Astrocyte (in vitro differentiated cells and primary cell): ENCODE data around the gene APLP2. TPM values are rescaled to one million over a fixed set of nuclear protein-coding genes. Genes with fewer than 3 reads are reported as not detected.

Experiments
- DNase-seq: peaks from one replicate; pipeline ENCODE4 v3.0.0-alpha.2; 2010; ENCODE audit warnings: low read depth
- FAIRE-seq: peaks from 2 replicates; lab custom pipeline; 2011; peaks lifted over from hg19 to GRCh38; lab: Jason Lieb, UNC
- H2AFZ ChIP-seq: 2 replicates; pipeline ENCODE4 v1.6.0; 2012; ENCODE audit warnings: low read depth, low read length, inconsistent platforms
- H3K27ac ChIP-seq: 2 replicates; pipeline ENCODE4 v1.5.1; 2011; ENCODE audit warnings: low read depth, low read length, inconsistent platforms
- H3K27me3 ChIP-seq: 2 replicates; pipeline ENCODE4 v1.6.0; 2011; ENCODE audit warnings: low read length, inconsistent platforms; ENCODE audit not compliant: insufficient read depth
- H3K36me3 ChIP-seq: 2 replicates; pipeline ENCODE4 v1.5.1; 2011; ENCODE audit warnings: low read length, inconsistent platforms; ENCODE audit not compliant: insufficient read depth
- H3K4me1 ChIP-seq: 2 replicates; pipeline ENCODE4 v1.5.1; 2011; ENCODE audit warnings: low read length, inconsistent platforms; ENCODE audit not compliant: insufficient read depth
- H3K4me2 ChIP-seq: 2 replicates; pipeline ENCODE4 v1.6.0; 2012; ENCODE audit warnings: low read length, inconsistent platforms
- H3K4me3 ChIP-seq: 2 replicates; pipeline ENCODE4 v1.5.1; 2011; ENCODE audit warnings: low read depth, mild to moderate bottlenecking, low read length, inconsistent platforms; ENCODE audit not compliant: insufficient read depth
- H3K79me2 ChIP-seq: 2 replicates; pipeline ENCODE4 v1.6.0; 2012; ENCODE audit warnings: mild to moderate bottlenecking, low read length, inconsistent platforms; ENCODE audit not compliant: insufficient read depth
- H3K9ac ChIP-seq: 2 replicates; pipeline ENCODE4 v1.6.0; 2012; ENCODE audit warnings: mild to moderate bottlenecking, low read length, inconsistent platforms
- H3K9me3 ChIP-seq: 2 replicates; pipeline ENCODE4 v1.5.1; 2012; ENCODE audit warnings: low read depth, mild to moderate bottlenecking, low read length, inconsistent platforms; ENCODE audit not compliant: insufficient read depth
- H4K20me1 ChIP-seq: 2 replicates; pipeline ENCODE4 v1.6.0; 2012; ENCODE audit warnings: low read length, inconsistent platforms; ENCODE audit not compliant: insufficient read depth
- H3K27ac Mint-ChIP-seq: one replicate; pipeline ENCODE4 v1.8.0; 2021; ENCODE audit warnings: mild to moderate bottlenecking, mixed read lengths; ENCODE audit not compliant: unreplicated experiment
- H3K27me3 Mint-ChIP-seq: one replicate; pipeline ENCODE4 v1.8.0; 2021; ENCODE audit warnings: low read depth, mixed read lengths; ENCODE audit not compliant: unreplicated experiment
- H3K36me3 Mint-ChIP-seq: one replicate; pipeline ENCODE4 v1.8.0; 2021; ENCODE audit warnings: low read depth, mixed read lengths; ENCODE audit not compliant: unreplicated experiment
- H3K4me1 Mint-ChIP-seq: one replicate; pipeline ENCODE4 v1.8.0; 2021; ENCODE audit warnings: low read depth, mixed read lengths; ENCODE audit not compliant: unreplicated experiment
- H3K4me3 Mint-ChIP-seq: one replicate; pipeline ENCODE4 v1.8.0; 2021; ENCODE audit warnings: mild to moderate bottlenecking, moderate library complexity, mixed read lengths; ENCODE audit not compliant: unreplicated experiment
- H3K9me3 Mint-ChIP-seq: one replicate; pipeline ENCODE4 v1.8.0; 2021; ENCODE audit warnings: mild to moderate bottlenecking, mixed read lengths; ENCODE audit not compliant: unreplicated experiment
- EZH2 ChIP-seq: IDR thresholded peaks from 2 replicates; pipeline ENCODE4 v1.6.1; 2012; ENCODE audit warnings: mild to moderate bottlenecking, low read length, inconsistent platforms; ENCODE audit not compliant: insufficient read depth
- total RNA-seq: library from RNA; stranded (reverse); gene quantifications from 2 replicates; pipeline ENCODE4 v1.2.1, GENCODE V29; 2021
- TF ChIP-seq, protein P1 (sequence below): IDR thresholded peaks from 2 replicates; pipeline ENCODE4 v1.5.1; 2011; ENCODE audit warnings: low read depth, mild to moderate bottlenecking, inconsistent platforms, low read length, moderate library complexity; ENCODE audit not compliant: insufficient read depth

Gene APLP2
- total RNA-seq, 1 donor from 2014 or later, result 849 TPM

DNA sequence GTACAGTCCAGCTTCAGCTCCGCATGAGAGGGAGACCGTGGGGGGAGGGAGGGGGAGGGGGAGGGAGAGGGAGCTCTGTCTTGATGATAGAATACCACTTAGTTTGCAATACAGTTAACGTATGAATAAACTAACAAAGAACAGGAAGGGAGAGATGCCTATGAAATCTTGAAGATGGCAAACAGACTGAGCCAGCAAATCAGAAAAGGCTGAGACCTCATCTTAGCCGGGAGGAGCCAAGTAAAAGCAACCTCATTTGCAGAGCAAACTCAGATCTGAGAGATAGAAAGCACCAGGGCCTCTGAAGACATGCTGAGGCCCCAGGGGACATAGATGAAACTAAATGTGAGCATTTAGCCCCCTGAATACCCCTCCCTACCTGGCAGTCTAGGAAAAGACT lies 23.0 kb downstream of the APLP2 start:
- Mint-ChIP-seq H3K4me1 (peaks cover 38% of the 10 kb centered on the region), H3K9me3 (peaks cover 6% of the 10 kb centered on the region), H3K4me3 (no peak overlapping the region), H3K36me3 (peaks cover 14% of the 10 kb centered on the region), H3K27ac (no peak overlapping the region), H3K27me3 (no peaks in the 10 kb centered on the region)
- TF ChIP-seq EZH2, result no peak
- TF ChIP-seq, protein P1, sequence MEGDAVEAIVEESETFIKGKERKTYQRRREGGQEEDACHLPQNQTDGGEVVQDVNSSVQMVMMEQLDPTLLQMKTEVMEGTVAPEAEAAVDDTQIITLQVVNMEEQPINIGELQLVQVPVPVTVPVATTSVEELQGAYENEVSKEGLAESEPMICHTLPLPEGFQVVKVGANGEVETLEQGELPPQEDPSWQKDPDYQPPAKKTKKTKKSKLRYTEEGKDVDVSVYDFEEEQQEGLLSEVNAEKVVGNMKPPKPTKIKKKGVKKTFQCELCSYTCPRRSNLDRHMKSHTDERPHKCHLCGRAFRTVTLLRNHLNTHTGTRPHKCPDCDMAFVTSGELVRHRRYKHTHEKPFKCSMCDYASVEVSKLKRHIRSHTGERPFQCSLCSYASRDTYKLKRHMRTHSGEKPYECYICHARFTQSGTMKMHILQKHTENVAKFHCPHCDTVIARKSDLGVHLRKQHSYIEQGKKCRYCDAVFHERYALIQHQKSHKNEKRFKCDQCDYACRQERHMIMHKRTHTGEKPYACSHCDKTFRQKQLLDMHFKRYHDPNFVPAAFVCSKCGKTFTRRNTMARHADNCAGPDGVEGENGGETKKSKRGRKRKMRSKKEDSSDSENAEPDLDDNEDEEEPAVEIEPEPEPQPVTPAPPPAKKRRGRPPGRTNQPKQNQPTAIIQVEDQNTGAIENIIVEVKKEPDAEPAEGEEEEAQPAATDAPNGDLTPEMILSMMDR, result no peak
- H3K27ac ChIP-seq, result no peak overlapping the region
- H3K4me2 ChIP-seq, result no peak overlapping the region
- no peaks in the 10 kb centered on the region for H3K9me3 ChIP-seq
- no peak overlapping the region for H3K9ac ChIP-seq
- no peak overlapping the region for H3K4me3 ChIP-seq
- H4K20me1 ChIP-seq, result peaks cover 67% of the 10 kb centered on the region
- H3K79me2 ChIP-seq, result peaks cover 58% of the 10 kb centered on the region
- H2AFZ ChIP-seq, result no peak overlapping the region
- no peaks in the 10 kb centered on the region for H3K4me1 ChIP-seq
- FAIRE-seq (no peak), DNase-seq (no peak)
- H3K27me3 ChIP-seq, result peaks cover 9% of the 10 kb centered on the region
- H3K36me3 ChIP-seq, result no peaks in the 10 kb centered on the region

DNA sequence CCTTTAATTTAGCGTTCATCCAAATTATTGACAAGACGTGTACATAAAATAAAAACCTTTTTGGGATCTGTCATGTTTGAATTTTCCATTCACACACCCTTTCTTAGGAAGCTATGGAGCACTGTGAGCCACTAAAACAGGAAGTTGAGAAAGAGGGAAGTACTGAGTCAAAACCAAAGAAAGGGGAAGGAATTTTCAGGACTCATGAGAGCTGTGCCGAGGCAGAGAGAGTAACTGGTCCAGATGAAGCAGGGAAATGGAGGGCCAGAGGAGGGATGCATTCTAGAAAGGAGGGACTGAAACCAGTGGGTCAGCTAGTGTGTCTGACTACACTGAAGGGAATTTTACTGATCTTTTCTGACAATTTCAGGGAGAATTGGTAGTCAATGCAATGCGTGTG lies 24.9 kb downstream of the APLP2 start:
- DNase-seq, result no peak
- H4K20me1 ChIP-seq, result peaks cover 68% of the 10 kb centered on the region

DNA sequence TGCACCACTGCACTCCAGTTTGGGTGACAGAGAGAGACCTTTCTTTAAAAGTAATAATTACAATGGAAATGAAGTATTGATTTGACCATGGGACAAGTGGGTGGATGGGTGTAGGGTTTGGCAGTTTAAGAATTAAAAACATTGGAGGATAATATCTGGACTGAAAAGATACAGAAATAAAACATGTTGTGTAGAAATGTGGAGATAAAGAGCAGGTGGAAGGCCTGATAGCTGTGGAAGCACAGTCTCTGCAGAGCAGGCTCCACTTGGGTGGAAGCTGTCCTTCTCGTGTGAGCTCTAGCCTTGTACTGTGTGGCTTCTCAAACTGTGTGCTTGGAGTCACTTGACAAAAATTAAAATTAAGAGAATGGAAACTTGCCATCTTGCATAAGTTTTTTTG lies 25.6 kb downstream of the APLP2 start:
- no peak for FAIRE-seq
- TF ChIP-seq, protein P1, result no peak
- TF ChIP-seq EZH2, result no peak
- H4K20me1 ChIP-seq, result peaks cover 71% of the 10 kb centered on the region
- no peak overlapping the region for H3K27ac Mint-ChIP-seq
- no peak overlapping the region for H2AFZ ChIP-seq
- peaks cover 33% of the 10 kb centered on the region for H3K4me1 Mint-ChIP-seq
- H3K4me3 Mint-ChIP-seq, result no peak overlapping the region
- no peak overlapping the region for H3K9ac ChIP-seq
- no peak overlapping the region for H3K4me2 ChIP-seq
- H3K9me3 Mint-ChIP-seq, result peaks cover 6% of the 10 kb centered on the region
- no peaks in the 10 kb centered on the region for H3K9me3 ChIP-seq
- H3K79me2 ChIP-seq, result peaks cover 55% of the 10 kb centered on the region
- H3K36me3 Mint-ChIP-seq, result peaks cover 15% of the 10 kb centered on the region
- H3K27me3 ChIP-seq, result peaks cover 18% of the 10 kb centered on the region
- no peak overlapping the region for H3K27ac ChIP-seq
- H3K36me3 ChIP-seq, result no peaks in the 10 kb centered on the region
- no peak for DNase-seq
- H3K27me3 Mint-ChIP-seq, result no peaks in the 10 kb centered on the region
- H3K4me3 ChIP-seq, result no peak overlapping the region
- no peaks in the 10 kb centered on the region for H3K4me1 ChIP-seq

More for the DNA sequence above, 24.9 kb downstream of the APLP2 start:
- H2AFZ ChIP-seq, result no peak overlapping the region
- Mint-ChIP-seq H3K4me1 (peaks cover 31% of the 10 kb centered on the region), H3K9me3 (peaks cover 6% of the 10 kb centered on the region), H3K27ac (no peak overlapping the region), H3K27me3 (no peaks in the 10 kb centered on the region), H3K36me3 (peaks cover 15% of the 10 kb centered on the region), H3K4me3 (no peak overlapping the region)
- no peaks in the 10 kb centered on the region for H3K4me1 ChIP-seq
- H3K36me3 ChIP-seq, result no peaks in the 10 kb centered on the region
- no peaks in the 10 kb centered on the region for H3K9me3 ChIP-seq
- H3K27ac ChIP-seq, result no peak overlapping the region
- no peak overlapping the region for H3K4me3 ChIP-seq
- H3K4me2 ChIP-seq, result no peak overlapping the region
- H3K27me3 ChIP-seq, result peaks cover 11% of the 10 kb centered on the region
- no peak for FAIRE-seq
- H3K79me2 ChIP-seq, result peaks cover 52% of the 10 kb centered on the region
- TF ChIP-seq, protein P1, result no peak
- TF ChIP-seq EZH2, result no peak
- no peak overlapping the region for H3K9ac ChIP-seq
